Measurements from ENCODE around the gene CDK5RAP3. TPM values are rescaled to one million over a fixed set of nuclear protein-coding genes. Genes with fewer than 3 reads are reported as not detected.

CDK5RAP3 gene
- total RNA-seq, 1 experiment from 2014 or later: 149 TPM

DNA sequence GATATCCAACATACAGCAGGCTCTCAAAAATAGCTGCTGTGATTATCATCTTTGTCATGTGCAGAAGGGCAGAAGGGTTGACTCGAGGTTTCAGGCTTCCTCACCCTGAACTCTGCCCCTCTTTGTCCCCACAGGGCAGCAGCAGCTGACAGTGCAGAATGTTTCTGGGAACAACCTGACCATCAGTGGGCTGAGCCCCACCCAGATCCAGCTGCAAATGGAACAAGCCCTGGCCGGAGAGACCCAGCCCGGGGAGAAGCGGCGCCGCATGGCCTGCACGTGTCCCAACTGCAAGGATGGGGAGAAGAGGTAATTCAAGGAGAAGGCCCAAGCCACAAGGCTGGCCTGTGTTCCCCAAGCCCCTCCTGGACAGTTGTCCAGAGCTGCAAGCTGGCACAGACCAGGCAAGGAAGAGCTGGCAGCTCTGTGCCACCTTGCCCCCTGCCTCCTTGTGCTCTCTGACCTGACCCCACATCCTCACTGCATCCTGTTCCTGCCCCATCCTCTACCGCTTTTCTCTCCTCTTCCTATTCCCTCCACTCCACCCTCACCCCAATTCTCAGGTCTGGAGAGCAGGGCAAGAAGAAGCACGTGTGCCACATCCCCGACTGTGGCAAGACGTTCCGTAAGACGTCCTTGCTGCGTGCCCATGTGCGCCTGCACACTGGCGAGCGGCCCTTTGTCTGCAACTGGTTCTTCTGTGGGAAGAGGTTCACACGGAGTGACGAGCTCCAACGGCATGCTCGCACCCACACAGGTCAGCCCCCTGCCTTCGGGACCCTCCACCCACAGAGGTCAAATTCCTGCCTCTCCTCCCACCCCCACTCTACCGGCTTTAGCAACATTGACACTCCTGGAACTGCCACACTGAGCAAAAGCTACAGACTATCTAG is 45.9 kb upstream of the CDK5RAP3 start:
- H3K56ac ChIP-seq (ENCODE audit: insufficient read length, low read depth, low read length): no peak overlapping the region
- H2BK120ac ChIP-seq (ENCODE audit: low read depth, low read length, poor library complexity, severe bottlenecking): no peak overlapping the region
- no peak overlapping the region for H3K9ac ChIP-seq (ENCODE audit: extremely low read depth, insufficient read length, low read length)
- H3K27ac ChIP-seq (ENCODE audit: insufficient read length, low read depth, low read length): no peak overlapping the region
- DNase-seq: no peak
- H3K36me3 Mint-ChIP-seq (ENCODE audit: insufficient read depth in 1 of 3, low read depth in 3 of 3): peaks cover 13 to 53% (median 45%) of the 10 kb centered on the region in 3 experiments
- no peaks in the 10 kb centered on the region for H3K79me1 ChIP-seq (ENCODE audit: insufficient read depth, low read depth, low read length, poor library complexity, severe bottlenecking)
- no peaks in the 10 kb centered on the region for H4K20me1 ChIP-seq (ENCODE audit: control insufficient read depth, insufficient read depth, insufficient read length)
- H2BK12ac ChIP-seq (ENCODE audit: insufficient read length, low read depth, low read length): no peak overlapping the region
- no peaks in the 10 kb centered on the region for H3K23me2 ChIP-seq (ENCODE audit: insufficient read length, low read depth, low read length, poor library complexity, severe bottlenecking)
- H3K4ac ChIP-seq (ENCODE audit: low read depth, low read length): no peak overlapping the region
- H3K27me3 ChIP-seq (ENCODE audit: insufficient read depth, low read length): no peaks in the 10 kb centered on the region
- no peak overlapping the region for H3K4me2 ChIP-seq (ENCODE audit: insufficient read depth, insufficient read length, low read length)
- H3K9me3 ChIP-seq (ENCODE audit: control insufficient read depth, low read depth, low read length): no peaks in the 10 kb centered on the region
- H3K4me1 Mint-ChIP-seq: no peaks in the 10 kb centered on the region
- H3K18ac ChIP-seq (ENCODE audit: insufficient read length, low read depth, low read length): no peak overlapping the region
- H3T11ph ChIP-seq (ENCODE audit: low read length): no peak overlapping the region
- no peak overlapping the region for H2BK20ac ChIP-seq (ENCODE audit: low read depth, low read length, poor library complexity, severe bottlenecking)
- no peak overlapping the region for H4K5ac ChIP-seq (ENCODE audit: insufficient read length, low read depth, low read length)
- no peaks in the 10 kb centered on the region for H3K79me2 ChIP-seq (ENCODE audit: insufficient read depth, low read length)
- H3K14ac ChIP-seq (ENCODE audit: insufficient read depth, low read length): no peak overlapping the region
- no peak overlapping the region for H3K23ac ChIP-seq (ENCODE audit: insufficient read length, low read depth, low read length)
- no peak overlapping the region for H2AK5ac ChIP-seq (ENCODE audit: insufficient read length, low read length)
- H3K4me3 Mint-ChIP-seq: no peak overlapping the region
- no peaks in the 10 kb centered on the region for H3K9me3 Mint-ChIP-seq
- no CpG with 5 or more reads among the region's 23 CpGs for WGBS (ENCODE audit: extremely low coverage, insufficient read length, low lambda C conversion rate)
- H4K8ac ChIP-seq (replicated peaks; ENCODE audit: insufficient read length, low read depth, low read length): no peak overlapping the region
- H4K91ac ChIP-seq (ENCODE audit: insufficient read length, low read depth, low read length): no peak overlapping the region
- no peaks in the 10 kb centered on the region for H3K27me3 Mint-ChIP-seq (ENCODE audit: low read depth)
- no peak overlapping the region for H2BK5ac ChIP-seq (ENCODE audit: insufficient read length, low read length)
- H2AFZ ChIP-seq (ENCODE audit: low read length): no peak overlapping the region
- H3K27ac Mint-ChIP-seq: no peak overlapping the region
- H3K4me1 ChIP-seq (ENCODE audit: insufficient read depth, low read length): no peaks in the 10 kb centered on the region
- H2BK15ac ChIP-seq (ENCODE audit: low read depth, low read length): no peak overlapping the region
- TF ChIP-seq, protein P1, sequence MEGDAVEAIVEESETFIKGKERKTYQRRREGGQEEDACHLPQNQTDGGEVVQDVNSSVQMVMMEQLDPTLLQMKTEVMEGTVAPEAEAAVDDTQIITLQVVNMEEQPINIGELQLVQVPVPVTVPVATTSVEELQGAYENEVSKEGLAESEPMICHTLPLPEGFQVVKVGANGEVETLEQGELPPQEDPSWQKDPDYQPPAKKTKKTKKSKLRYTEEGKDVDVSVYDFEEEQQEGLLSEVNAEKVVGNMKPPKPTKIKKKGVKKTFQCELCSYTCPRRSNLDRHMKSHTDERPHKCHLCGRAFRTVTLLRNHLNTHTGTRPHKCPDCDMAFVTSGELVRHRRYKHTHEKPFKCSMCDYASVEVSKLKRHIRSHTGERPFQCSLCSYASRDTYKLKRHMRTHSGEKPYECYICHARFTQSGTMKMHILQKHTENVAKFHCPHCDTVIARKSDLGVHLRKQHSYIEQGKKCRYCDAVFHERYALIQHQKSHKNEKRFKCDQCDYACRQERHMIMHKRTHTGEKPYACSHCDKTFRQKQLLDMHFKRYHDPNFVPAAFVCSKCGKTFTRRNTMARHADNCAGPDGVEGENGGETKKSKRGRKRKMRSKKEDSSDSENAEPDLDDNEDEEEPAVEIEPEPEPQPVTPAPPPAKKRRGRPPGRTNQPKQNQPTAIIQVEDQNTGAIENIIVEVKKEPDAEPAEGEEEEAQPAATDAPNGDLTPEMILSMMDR (conservative IDR thresholded peaks at IDR 0.05): no peak
